GM21528 (cell line): ENCODE measurements around the gene NUDT6.
"Not testable (repeated sequence)": the region's sequence is repeated elsewhere in the genome, so short reads cannot be mapped to it uniquely, and the experiment has no call there.

Source experiments
- ATAC-seq: cut with Tn5 transposase; IDR thresholded peaks from one replicate; pipeline ENCODE4 v1.9.1; 2021; ENCODE audit warnings: mild to moderate bottlenecking, moderate library complexity; ENCODE audit not compliant: unreplicated experiment, low FRiP score

NUDT6 gene

DNA sequence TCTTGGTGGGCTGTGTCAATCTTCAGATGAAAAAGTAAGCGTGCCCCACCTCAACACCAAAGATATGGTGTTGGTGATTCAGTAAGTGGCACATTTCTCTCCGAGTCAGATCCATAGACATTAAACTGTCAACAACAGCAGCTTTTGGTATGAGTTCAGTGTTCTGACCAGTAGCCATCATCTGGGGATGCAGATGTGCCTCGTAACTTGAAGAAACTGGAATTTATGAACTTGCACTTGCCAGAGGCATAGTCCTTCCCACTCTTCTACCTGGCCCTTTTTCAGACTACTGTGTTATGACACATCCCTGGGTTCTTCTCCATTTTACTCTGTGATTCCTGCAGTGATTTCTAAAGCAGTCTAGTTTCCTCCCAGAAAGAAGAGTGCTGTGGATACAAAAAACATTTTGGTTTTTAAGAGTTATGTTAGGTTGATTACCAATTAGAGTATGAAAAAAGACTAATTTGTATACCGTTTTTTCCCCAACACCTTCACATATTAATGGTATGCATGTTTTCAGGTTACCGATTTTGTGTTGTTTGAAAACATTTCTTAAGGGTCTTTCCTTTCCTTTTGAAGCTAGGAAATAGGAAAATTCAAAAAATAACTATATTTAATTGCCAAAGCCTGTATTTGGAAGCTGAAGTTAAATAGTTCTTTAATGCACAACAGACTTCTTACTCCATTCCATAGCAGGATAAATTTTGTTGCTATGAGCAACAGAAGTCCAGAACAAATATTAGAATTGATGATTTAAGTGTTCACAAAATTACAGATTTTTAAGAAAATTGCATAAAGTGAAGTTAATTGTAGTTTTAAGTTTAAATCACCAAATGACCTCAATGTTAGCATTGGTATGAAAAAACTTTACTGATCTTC lies 39.3 kb downstream of the NUDT6 start:
- ATAC-seq, result no peak

DNA sequence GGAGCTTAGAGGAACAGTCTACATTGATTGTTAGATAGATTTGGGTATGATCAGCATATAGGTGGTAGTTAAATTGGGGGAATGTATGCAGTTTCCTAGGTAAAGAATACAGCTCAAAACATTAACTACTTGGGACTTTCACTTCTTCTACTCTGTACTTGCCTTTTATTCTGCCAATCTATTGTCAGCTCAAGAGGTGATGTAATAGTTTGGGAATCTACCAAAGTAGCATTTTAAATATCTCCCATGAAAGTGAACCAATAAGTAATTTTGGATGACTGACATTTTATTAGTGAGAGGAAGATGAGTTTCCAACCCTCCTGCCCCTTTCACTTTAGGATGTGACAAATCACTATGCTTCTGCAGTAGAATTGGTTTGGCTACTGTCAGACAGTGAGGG lies 43.4 kb downstream of the NUDT6 start:
- no peak for ATAC-seq

DNA sequence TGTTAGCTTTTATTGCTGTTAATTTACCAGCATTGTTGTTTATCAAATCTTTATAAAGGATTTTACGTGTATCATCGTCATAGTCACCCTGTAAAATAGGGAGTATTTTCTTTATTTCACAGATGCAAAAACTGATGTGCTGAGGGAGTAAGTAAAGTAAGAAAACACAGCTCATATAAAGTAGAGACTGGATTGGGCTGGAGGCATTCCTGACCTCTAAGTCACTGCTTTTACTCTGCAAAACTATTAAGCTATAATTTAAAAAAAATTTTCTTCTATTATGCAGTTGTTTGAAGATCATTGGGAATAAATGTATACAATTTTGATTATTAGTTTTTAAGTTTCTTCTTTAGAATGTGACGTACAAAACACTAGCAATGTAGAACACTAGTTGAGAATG lies 45.9 kb downstream of the NUDT6 start:
- ATAC-seq, result no peak

DNA sequence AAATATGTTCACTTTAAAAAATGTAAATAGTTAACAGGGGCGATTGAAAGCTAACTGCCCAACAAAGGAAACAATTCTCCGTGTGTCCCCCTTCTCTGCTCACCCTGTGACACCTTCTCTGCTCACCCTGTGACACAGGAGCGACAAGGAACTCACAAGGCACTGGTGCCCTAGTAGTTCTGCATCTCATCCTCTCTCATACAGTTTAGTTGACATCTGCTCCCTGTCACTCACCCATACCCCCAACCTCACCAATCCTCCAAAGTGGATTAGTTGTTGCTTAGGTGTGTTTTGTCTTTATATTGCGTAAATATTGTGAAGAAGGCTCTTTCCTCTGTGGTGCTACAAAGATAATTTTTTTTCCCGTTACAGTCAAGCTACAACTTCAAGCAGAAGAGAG lies 46.4 kb downstream of the NUDT6 start:
- no peak for ATAC-seq

DNA sequence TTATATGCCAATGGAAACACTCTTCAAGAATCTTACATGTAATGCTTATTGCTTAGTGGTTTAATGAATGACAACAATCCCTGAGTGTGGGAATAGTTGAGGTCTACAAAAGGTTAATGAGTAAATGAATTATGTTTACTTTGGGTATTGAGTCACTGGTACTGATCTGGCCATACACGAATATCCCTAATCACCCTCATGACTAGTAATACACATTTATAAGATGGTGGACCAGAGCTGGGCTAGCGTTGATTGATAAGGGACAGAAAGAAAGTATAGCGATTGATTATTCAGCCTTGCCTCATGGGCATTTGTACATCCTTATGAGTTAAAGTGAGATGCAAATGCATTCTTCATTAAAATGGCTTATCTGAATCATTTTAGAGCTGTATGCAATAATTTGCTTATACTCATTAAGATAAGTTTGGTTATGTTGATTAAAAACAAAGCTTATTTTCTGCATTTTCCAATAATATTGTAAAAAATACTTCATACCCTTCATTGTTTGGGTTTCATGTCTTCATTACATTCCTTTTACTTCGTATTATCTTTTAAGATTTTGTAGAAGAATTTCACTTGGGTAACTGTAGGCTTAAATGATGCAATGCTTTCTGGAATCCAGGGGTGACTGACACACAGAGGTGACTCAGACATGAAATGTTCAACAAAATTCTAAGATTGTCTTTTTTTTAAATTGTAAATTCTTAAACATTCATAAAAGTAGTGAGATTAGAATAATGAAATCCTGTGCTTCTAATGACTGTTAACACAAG lies 48.4 kb downstream of the NUDT6 start:
- no peak for ATAC-seq

DNA sequence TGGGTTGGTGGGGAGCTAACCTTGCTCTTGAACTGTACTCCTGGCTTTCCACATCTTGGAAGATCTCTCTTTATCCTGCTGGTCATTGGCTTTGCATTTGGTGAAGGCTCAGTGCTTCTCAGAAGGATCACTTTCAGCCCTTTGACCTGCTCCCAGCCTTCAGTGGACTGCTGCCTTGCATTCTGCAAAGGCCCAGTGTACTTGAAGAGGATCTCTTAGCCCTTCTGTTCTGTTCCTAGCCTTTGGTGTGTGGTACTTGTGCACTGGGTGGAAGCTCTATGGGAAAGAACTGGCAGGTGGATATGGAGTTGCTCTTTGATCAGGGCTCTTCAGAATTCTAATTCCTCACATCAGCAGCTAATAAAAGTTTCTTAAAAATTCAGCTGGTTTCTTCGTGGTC lies 49.3 kb downstream of the NUDT6 start:
- no peak for ATAC-seq

DNA sequence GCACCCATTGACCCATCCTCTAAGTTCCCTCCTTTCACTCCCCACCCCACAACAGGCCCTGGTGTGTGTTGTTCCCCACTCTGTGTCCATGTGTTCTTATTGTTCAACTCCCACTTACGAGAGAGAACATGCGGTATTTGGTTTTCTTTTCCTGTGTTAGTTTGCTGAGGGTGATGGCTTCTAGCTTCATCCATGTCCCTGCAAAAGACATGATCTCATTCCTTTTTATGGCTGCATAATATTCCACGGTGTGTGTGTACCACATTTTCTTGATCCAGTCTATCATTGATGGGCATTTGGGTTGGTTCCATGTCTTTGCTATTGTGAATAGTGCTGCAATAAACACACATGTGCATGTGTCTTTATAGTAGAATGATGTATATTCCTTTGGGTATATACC lies 54.2 kb downstream of the NUDT6 start:
- not testable (repeated sequence) for ATAC-seq

DNA sequence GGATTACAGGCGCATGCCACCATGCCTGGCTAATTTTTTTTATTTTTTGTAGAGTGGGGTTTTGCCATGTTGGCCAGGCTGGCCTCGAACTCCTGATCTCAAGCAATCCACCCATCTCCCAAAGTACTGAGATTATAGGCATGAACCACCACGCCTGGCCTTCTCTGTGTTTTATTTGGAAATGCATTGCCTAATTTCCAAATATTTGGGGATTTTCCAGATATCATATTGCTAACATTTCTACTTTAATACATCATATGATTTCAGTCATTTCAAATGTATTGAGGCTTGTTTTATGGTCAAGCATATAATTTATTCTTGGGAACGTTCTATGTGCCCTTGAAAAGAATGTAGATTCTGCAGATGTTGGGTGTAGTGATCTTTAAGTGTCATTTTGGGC lies 57.0 kb downstream of the NUDT6 start:
- no peak for ATAC-seq

DNA sequence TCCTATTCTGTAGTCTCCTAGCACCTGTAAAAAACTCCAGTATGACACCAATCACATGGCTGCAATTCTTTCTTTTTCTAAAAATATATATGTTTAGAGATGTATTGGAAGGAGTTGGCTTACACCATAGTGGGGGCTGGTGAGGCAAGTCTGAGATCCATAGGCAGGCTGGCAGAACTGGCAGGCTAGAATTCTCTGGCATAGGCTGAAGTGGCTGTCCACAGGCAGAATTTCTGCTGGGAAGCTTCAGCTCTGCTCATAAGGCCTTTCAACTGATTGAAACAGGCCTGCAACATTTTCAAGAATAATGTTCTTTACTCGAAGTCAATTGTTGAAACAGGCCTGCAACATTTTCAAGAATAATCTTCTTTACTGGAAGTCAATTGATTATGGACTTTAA lies 58.8 kb downstream of the NUDT6 start:
- no peak for ATAC-seq

DNA sequence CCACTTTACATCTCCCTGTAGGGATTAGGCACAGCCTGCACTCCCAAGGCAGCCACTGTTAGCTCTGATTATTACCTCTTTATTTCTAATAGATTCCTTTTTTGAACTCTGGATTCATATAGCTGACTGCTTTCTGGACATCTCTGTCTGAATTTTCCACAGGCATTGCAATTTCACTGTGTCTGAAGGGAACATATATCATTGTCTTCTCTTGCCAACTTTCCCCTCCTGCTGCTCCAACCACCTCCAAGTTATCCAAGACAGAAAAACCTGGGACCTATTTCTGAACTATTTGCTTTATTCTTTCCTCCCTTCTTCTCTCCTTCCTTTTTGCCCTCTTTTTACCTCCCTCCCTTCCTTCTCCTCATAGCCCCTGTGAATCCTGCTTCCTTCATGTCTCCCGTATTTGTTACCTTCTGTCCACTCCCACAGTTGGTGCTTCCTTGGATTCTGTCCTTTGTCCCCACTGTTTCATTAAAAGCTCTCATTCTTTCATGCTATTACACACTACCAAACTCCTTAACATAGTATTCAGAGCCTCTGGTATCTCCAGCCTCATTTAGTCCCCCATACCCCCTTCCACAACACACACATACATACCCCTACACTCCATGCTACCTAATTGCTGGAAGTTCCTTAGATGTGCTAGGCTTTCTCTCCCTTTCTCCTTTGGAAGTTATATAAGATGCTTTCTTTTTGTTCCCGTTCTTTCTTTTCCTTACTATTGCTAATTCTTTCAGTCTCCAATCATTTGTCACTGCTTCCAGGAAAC lies 61.0 kb downstream of the NUDT6 start:
- ATAC-seq, result no peak

DNA sequence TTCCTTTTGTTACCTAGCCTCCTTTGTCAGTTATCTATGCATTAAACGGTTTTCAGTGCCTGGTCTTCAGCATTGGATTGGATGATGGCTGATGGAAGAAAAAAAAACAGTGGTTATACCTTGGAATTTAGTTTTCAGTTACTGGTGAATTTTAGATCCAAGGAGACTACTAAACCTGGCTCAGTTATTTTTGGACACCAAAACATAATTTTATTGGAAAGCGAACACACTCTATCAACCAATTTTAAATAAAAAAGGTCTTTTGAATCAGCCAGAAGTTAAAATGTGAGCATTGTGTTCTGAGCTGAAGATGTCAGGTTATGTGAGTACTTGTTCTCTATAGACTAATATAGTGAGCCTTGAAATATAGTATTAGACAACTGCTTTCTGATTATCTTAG lies 63.7 kb downstream of the NUDT6 start:
- ATAC-seq, result no peak

DNA sequence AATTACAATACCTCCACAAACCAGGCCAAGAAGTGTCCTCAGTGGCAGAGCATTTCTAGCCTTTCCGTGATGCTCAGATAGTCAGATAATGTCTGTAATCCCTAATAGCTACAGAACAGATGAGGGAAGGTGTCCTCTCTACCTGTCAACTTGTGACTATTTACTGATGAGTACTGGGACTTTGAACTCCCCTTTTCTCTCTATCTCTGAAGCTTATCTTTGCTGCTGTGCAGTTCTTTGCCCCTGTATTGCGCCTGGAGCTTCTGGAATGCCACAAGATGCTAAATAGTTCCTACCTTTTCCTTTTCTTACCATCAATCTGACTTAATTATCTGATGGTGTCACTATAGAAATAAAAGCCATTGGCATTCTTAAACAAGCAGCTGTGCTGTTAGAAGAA lies 65.2 kb downstream of the NUDT6 start:
- no peak for ATAC-seq

DNA sequence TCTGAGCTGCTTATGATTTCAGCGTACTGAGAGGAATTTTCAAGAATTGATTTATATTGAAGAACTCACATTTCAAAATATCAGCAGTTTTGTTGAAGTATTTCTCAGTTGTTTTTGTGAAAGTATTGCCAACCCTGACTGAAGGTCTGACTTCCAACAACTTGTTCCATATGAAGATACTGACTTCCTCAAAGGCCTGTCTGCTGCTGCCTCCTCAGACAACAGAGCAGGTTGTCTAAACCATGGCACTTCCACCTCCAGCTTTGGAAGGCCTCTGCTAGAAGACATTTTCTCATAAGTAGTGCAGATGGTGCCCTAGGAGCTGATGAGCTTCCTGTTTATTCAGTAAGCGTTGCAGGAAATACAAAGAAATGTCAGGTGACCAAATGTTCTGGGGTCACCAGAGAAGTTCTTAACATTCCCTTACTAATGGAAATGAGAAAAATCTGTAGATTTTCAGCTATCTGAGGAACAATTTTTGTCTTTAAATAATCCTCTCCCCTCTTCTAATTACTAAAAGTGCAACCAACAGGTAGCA lies 67.0 kb downstream of the NUDT6 start:
- ATAC-seq, result no peak

DNA sequence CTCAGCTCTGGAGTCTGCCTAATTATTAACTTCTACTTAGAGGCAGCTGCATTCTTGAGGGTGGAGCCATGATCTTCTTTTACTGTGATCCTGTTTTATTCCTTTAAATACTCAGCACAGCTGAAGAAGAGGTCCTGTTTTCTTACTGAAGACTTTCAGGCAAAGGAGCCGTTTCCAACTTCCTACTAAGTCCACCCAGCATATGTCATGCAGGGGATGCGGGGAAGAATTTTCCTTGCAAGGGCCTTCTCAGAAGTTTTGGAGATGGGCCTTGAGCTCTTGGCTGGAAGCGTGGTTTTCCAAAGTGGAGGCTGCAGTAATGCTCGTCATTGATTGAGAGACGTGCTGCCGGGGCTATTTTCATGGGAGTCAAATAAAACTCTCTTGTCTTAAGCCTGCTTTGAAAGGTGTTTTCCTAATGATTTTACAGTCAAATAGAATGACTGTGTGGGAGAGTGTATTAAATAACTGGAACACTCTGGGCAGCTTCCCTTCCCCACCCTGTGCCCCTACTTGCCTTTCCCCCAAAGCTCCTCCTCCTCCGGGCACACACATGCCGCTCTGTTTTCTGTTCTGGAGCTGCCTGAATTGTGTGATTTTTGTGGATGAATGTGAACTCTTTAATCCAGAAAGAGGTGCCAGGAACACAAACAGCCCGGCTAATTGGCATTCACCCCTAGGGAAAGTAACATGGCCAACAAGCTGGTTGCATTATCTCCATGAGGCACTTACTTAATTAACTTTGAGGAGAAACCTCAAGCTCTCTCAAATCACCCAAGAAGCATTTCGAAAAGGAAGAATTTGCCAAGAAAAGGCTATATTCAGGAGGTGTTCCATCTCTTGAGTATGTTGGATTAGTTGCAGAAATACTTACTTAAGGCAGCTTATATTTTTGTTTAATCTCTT lies 67.7 kb downstream of the NUDT6 start:
- no peak for ATAC-seq

DNA sequence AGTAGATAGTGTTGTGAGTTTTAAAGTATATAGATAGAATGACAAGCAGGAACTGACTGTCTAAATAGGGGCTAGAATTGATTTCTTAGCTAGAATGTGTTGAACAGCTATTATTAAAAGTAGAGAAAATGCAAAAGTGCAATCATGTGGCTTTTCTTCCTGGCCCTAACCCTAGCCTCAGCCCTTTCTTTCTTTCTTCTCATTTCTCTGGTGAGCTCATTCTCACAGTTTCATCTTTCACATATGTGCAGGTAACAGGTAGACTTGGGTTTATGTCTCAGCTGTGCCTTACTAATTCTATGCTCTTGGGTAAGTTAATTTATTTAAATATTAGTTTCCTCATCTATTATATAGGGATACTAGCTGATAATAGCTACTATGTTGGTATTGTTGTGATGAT lies 70.8 kb downstream of the NUDT6 start:
- no peak for ATAC-seq

DNA sequence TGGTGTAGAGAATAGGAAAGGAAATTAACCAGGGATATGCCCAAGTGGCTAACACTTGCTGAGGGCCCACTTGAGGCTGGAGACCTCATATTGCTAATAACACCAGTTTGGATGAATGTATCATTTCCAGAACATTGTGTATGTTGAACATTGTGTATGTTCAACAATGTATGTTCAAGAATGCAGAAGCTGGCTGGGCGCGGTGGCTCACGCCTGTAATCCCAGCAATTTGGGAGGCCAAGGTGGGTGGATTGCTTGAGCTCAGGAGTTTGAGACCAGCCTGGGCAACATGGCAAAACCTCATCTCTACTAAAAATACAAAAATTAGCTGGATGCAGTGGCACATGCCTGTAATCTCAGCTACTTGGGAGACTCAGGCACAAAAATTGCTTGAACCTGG lies 72.6 kb downstream of the NUDT6 start:
- not testable (repeated sequence) for ATAC-seq

DNA sequence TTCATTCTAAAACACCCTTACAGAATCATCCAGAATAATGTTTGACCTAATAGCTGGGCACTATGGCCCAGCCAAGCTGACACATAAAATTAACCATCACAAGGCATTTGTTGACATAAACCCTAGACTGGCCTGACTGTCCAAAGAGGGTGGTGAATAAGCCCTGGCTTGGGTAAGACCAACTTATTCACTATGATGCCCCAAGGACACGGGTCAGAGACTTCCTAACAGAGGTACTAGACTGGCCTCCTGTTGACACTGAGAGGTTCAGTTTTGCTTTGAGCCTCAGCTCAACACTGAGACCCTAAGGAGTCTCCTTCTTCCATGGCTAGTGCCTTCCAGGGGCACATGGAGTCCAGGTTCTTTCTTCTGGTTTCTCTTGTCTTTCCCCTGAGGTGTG lies 74.5 kb downstream of the NUDT6 start:
- ATAC-seq, result no peak

DNA sequence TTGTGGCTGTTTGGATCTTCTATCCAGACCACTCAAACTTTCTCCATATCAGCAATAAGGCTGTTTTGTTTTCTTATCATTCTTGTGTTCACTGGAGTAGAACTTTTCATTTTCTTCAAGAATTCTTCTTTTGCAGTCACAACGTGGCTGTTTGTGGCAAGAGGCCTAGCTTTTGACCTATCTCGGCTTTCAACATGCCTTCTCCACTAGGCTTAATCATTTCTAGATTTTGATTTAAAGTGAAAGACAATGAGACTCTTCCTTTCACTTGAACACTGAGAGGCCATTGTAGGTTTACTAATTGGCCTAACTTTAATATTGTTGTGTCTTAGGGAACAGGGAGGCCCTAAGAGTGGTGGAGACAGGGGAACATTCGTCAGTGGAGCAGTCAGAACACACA lies 76.6 kb downstream of the NUDT6 start:
- ATAC-seq, result no peak

DNA sequence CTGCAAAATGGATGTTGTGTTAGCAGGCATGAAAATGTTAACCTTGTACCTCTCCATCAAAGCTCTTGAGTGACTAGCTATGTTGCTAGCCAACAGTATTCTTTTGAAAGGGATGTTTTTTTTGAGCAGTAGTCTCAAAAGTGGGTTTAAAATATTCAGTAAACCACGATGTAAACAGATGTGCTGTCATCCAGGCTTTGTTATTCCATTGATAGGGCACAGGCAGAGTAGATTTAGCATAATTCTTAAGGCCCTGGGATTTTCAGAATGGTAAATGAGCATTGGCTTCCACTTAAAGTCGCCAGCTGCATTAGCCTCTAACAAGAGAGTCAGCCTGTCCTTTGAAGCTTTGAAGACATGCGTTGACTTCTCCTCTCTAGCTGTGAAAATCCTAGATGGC lies 77.3 kb downstream of the NUDT6 start:
- ATAC-seq, result no peak

DNA sequence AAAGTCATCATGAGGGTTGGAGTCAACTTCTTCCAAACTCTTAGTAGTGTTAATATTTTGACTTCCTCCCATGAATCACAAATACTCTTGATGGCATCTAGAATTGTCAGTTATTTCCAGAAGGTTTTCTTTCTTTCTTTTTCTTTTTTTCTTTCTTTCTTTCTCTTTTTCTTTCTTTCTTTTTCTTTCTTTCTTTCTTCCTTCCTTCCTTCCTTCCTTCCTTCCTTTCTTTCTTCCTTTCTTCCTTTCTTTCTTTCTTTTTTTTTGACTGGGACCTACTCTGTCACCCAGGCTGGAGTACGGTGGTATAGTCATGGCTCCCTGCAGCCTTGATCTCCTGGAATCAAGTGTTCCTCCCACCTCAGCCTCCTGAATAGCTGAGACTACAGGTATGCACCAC lies 78.0 kb downstream of the NUDT6 start:
- not testable (repeated sequence) for ATAC-seq
